ENCODE results near the gene DHRSX. TPM values are rescaled to one million over a fixed set of nuclear protein-coding genes. Genes with fewer than 3 reads are reported as not detected.
"Not testable (repeated sequence)": the region's sequence is repeated elsewhere in the genome, so short reads cannot be mapped to it uniquely, and the experiment has no call there.

The DHRSX gene
- total and polyA plus RNA-seq, 2 of the 13 experiments (the other 11 are each of a cell fraction or from before 2014, with no cell fraction given), result 15.5 to 24.3 TPM

- no peak overlapping the region for H3K9ac ChIP-seq (ENCODE audit: insufficient read depth, low read depth, low read length)
- no peak overlapping the region for H3K4me2 ChIP-seq (ENCODE audit: low read depth, low read length)
- H4K20me1 ChIP-seq (ENCODE audit: insufficient read depth, low read length), result no peaks in the 10 kb centered on the region
- no peaks in the 10 kb centered on the region for H3K36me3 ChIP-seq (replicated peaks in 1 of 2; ENCODE audit: control insufficient read depth in 1 of 2, insufficient read depth in 2 of 2, low read length in 2 of 2)
- 56% methylated on average over 7 of the region's 7 CpGs for WGBS (ENCODE audit: low lambda C conversion rate)
- no peaks in the 10 kb centered on the region for H3K79me2 ChIP-seq (ENCODE audit: insufficient read depth, low read length)
- FAIRE-seq (no peak), DNase-seq (ENCODE audit: low spot score) (no peak), ATAC-seq (no peak)
- no peak overlapping the region for H3K4me3 ChIP-seq (replicated peaks in 1 of 3; ENCODE audit: insufficient read depth in 1 of 3, low read depth in 2 of 3, low read length in 3 of 3)
- ChIA-PET CTCF (ENCODE audit: low intra/inter-chr PET ratio, low total read pairs) (no interaction called here), POLR2A (no interaction called here)
- no TSS peak for BruUV-seq (replicated peaks)
- H3K27me3 ChIP-seq (ENCODE audit: control insufficient read depth in 1 of 2, insufficient read depth in 2 of 2, low read length in 2 of 2), result peaks cover 0 to 4% of the 10 kb centered on the region in 2 experiments; a peak in 2 of 5 replicates
- TF ChIP-seq SKI (IDR thresholded peaks at IDR 0.05; ENCODE audit: partially characterized antibody) (no peak), ZBTB43 (CRISPR knock-in tag; conservative IDR thresholded peaks at IDR 0.05) (no peak), ETV5 (CRISPR knock-in tag; IDR thresholded peaks at IDR 0.05; ENCODE audit: borderline replicate concordance) (no peak), ZNF615 (CRISPR knock-in tag; IDR thresholded peaks at IDR 0.05; ENCODE audit: borderline replicate concordance) (no peak), KLF11 (CRISPR knock-in tag; IDR thresholded peaks at IDR 0.05) (no peak), HDAC6 (IDR thresholded peaks at IDR 0.05; ENCODE audit: low read depth, low read length) (no peak)
- H3K9me3 ChIP-seq (ENCODE audit: low read length), result no peaks in the 10 kb centered on the region
- no peak overlapping the region for H3K27ac ChIP-seq (ENCODE audit: extremely low read length, insufficient read depth, low read length)
- no peak overlapping the region for H2AFZ ChIP-seq (ENCODE audit: low read length)
- H3K4me1 ChIP-seq (ENCODE audit: insufficient read depth, low read length), result peaks cover 11% of the 10 kb centered on the region
- intact Hi-C loops (cut with micrococcal nuclease; ENCODE audit: unreplicated experiment) (no loop called here), in situ Hi-C loops (cut with HindIII; ENCODE audit: extremely low pct_ligation_motif_present, low pct_unique_long_range_greater_than_20kb) (no loop called here)
These were observed 35.4 kb upstream of the DHRSX start for GRCh38 chrX:2536141-2536540.

DNA sequence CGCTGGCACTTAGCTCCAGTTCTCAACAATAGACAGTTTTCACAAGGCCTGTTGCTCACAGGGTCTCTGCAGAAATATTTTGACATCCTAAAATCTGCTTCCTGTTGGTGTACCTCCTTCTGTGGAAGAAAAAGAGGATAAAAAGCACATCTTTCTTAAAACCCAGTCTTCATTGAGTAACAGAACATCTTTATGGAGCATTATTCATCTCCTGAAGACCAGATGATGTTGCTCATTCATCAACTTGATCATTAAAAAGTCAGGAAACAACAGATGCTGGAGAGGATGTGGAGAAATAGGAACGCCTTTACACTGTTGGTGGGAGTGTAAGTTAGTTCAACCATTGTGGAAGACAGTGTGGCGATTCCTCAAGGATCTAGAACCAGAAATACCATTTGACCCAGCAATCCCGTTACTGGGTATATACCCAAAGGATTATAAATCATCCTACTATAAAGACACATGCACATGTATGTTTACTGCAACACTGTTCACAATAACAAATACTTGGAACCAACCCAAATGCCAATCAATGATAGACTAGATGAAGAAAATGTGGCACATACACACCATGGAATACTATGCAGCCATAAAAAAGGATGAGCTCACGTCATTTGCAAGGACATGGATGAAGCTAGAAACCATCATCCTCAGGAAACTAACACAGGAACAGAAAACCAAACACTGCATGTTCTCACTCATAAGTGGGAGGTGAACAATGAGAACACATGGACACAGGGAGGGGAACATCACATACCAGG, 33.7 kb upstream of the DHRSX start:
- H3K27ac ChIP-seq (ENCODE audit: extremely low read length, insufficient read depth, low read length); intact Hi-C loops (cut with micrococcal nuclease; ENCODE audit: unreplicated experiment); FAIRE-seq; CTCF ChIA-PET (ENCODE audit: low intra/inter-chr PET ratio, low total read pairs); BruUV-seq (replicated peaks); H3K27me3 ChIP-seq (ENCODE audit: control insufficient read depth in 1 of 2, insufficient read depth in 2 of 2, low read length in 2 of 2); H3K4me2 ChIP-seq (ENCODE audit: low read depth, low read length); H3K9me3 ChIP-seq (ENCODE audit: low read length); H3K79me2 ChIP-seq (ENCODE audit: insufficient read depth, low read length); POLR2A ChIA-PET; H3K9ac ChIP-seq (ENCODE audit: insufficient read depth, low read depth, low read length); H3K36me3 ChIP-seq (replicated peaks in 1 of 2; ENCODE audit: control insufficient read depth in 1 of 2, insufficient read depth in 2 of 2, low read length in 2 of 2); in situ Hi-C loops (cut with HindIII; ENCODE audit: extremely low pct_ligation_motif_present, low pct_unique_long_range_greater_than_20kb); DNase-seq (ENCODE audit: low spot score); H4K20me1 ChIP-seq (ENCODE audit: insufficient read depth, low read length); H3K4me3 ChIP-seq (replicated peaks in 1 of 3; ENCODE audit: insufficient read depth in 1 of 3, low read depth in 2 of 3, low read length in 3 of 3); H2AFZ ChIP-seq (ENCODE audit: low read length); ATAC-seq: not testable (repeated sequence)
- H3K4me1 ChIP-seq (ENCODE audit: insufficient read depth, low read length), result peaks cover 11% of the 10 kb centered on the region
- 22% methylated on average over 5 of the region's 5 CpGs for WGBS (ENCODE audit: low lambda C conversion rate)

All from HepG2 (cell line).